ENCODE data around the gene ACTN1. TPM values are rescaled to one million over a fixed set of nuclear protein-coding genes. Genes with fewer than 3 reads are reported as not detected.

Gene ACTN1
- total RNA-seq, 3 donors from 2014 or later, result 93.7 to 607 (median 128) TPM

DNA sequence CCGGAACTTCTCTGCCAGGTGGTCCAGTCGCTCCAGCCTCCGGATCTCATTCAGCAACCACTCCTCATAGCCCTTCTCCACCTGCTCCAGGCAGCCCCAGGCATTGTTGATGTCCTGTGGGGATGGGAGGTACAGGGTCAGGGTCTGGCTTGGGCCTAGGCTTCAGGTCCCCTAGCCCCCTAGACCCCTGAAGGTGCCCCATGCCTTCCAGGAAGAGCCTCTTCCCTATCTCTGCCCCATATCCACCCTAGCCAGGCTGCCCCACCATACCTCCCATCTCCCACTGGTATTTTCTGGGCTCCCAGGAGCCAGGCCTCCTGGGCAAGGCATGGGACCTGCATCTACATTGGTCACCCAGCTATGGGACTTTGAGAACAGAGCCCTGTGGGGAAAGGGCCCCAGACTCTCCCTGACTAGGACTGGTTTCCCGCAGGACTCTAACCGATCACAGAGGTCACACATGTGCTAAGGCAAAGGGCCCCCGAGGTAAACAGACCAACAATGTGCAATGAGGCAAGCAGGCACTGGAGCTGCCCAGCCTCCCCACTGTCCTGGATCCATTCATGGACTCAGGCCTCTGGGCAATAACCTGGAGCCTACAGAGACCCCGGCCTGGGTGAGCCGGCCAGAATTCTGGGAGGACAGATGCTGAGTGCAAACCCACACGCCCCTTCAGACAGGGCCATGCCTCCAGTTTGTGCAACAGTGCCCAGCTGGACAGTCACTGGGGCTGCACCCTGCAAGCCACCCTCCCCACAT lies 88.8 kb downstream of the ACTN1 start:
- Histone ChIP-seq H3K4me3 (no peak overlapping the region), H3K9me3 (no peaks in the 10 kb centered on the region), H3K4me1 (ENCODE audit: low read depth) (no peaks in the 10 kb centered on the region), H3K36me3 (ENCODE audit: low read depth) (no peaks in the 10 kb centered on the region)
- ATAC-seq (no peak), DNase-seq (no peak)
- intact Hi-C loops (cut with DNase I, micrococcal nuclease), result no loop called here
- TF ChIP-seq, protein P1, sequence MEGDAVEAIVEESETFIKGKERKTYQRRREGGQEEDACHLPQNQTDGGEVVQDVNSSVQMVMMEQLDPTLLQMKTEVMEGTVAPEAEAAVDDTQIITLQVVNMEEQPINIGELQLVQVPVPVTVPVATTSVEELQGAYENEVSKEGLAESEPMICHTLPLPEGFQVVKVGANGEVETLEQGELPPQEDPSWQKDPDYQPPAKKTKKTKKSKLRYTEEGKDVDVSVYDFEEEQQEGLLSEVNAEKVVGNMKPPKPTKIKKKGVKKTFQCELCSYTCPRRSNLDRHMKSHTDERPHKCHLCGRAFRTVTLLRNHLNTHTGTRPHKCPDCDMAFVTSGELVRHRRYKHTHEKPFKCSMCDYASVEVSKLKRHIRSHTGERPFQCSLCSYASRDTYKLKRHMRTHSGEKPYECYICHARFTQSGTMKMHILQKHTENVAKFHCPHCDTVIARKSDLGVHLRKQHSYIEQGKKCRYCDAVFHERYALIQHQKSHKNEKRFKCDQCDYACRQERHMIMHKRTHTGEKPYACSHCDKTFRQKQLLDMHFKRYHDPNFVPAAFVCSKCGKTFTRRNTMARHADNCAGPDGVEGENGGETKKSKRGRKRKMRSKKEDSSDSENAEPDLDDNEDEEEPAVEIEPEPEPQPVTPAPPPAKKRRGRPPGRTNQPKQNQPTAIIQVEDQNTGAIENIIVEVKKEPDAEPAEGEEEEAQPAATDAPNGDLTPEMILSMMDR (IDR thresholded peaks at IDR 0.05), result no peak

DNA sequence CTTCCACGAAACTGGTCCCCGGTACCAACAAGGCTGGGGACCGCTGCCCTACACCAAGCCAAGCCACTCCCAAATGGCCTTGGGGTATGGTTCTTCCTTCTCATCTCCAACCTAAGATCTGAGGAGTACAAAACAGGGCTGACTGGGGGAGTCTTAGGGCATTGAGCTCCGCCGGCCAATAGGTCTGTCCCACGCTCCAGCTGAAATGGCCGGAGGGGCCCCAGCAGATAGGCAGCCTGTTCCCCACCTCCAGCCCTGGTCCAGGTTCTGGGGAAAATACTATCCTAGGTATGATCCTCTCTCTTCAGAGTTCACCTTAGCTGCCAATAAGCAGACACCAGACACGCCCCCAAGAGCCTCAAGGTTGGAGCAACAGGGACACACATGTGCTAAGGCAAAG lies 90.2 kb downstream of the ACTN1 start:
- no peaks in the 10 kb centered on the region for H3K4me1 ChIP-seq (ENCODE audit: low read depth)
- H3K9me3 ChIP-seq, result no peaks in the 10 kb centered on the region
- no peak overlapping the region for H3K4me3 ChIP-seq
- no peaks in the 10 kb centered on the region for H3K36me3 ChIP-seq (ENCODE audit: low read depth)
- DNase-seq (no peak), ATAC-seq (no peak)
- TF ChIP-seq, protein P1 (IDR thresholded peaks at IDR 0.05), result no peak
- intact Hi-C loops (cut with DNase I, micrococcal nuclease), result no loop called here

DNA sequence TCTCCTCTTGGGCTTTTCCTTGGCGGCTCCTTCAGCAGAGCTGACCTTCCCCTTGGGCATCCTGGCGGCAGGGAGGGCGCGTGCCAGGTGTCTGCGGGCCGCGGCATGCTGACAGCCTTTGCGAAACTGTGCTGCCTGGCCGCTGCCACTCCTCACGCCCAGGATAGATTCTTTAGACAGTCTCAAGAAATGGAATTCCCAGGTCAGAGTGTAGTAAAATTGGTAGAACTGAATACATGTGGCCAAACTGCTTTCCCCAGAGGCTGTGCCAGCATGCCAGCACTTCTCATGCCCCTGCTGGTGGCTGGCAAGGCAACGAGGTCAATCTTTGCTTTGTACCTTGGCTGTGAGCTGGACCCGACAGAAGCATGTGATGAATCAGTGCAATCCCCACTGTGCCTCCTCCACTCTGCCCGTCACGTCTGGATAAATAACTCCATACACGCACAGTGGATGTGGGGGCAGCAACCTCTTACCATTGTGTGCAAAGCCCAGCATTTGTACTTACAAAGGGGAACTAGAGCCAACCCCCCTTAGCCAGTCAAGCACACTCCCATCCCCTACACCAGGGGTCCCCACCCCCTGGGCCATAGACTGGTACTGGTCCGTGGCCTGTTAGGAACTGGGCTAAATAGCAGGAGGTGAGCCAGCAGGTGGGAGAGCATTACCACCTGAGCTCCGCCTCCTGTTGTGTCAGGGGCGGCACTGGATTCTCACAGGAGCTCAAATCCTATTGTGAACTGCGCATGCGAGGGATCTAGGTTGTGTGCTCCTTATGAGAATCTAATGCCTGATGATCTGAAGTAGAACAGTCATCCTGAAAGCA lies 90.9 kb downstream of the ACTN1 start:
- no peaks in the 10 kb centered on the region for H3K36me3 ChIP-seq (ENCODE audit: low read depth)
- H3K4me3 ChIP-seq, result no peak overlapping the region
- no peaks in the 10 kb centered on the region for H3K9me3 ChIP-seq
- DNase-seq (no peak), ATAC-seq (no peak)
- H3K4me1 ChIP-seq (ENCODE audit: low read depth), result no peaks in the 10 kb centered on the region
- TF ChIP-seq, protein P1 (IDR thresholded peaks at IDR 0.05), result no peak
- intact Hi-C loops (cut with DNase I, micrococcal nuclease), result no loop called here

DNA sequence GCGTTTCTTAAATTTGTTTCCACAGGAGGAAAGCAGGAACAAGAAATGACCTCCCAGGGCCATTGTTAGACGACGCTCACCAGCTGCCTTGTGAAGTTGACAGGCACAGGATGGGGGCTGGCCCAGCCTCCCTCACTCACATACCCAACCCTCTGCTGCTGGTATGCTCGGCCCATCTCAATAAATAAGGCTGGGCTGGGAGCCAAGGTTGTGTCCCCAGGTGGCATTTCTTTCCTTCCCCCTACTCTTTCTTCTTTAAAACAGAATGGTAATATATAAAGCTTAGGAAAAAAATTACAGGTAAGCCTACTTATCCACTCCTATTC lies 93.0 kb downstream of the ACTN1 start:
- DNase-seq (no peak), ATAC-seq (no peak)
- H3K9me3 ChIP-seq, result no peaks in the 10 kb centered on the region
- no peak overlapping the region for H3K4me3 ChIP-seq
- H3K36me3 ChIP-seq (ENCODE audit: low read depth), result no peaks in the 10 kb centered on the region
- intact Hi-C loops (cut with DNase I, micrococcal nuclease), result no loop called here
- no peaks in the 10 kb centered on the region for H3K4me1 ChIP-seq (ENCODE audit: low read depth)
- TF ChIP-seq, protein P1 (IDR thresholded peaks at IDR 0.05), result no peak

DNA sequence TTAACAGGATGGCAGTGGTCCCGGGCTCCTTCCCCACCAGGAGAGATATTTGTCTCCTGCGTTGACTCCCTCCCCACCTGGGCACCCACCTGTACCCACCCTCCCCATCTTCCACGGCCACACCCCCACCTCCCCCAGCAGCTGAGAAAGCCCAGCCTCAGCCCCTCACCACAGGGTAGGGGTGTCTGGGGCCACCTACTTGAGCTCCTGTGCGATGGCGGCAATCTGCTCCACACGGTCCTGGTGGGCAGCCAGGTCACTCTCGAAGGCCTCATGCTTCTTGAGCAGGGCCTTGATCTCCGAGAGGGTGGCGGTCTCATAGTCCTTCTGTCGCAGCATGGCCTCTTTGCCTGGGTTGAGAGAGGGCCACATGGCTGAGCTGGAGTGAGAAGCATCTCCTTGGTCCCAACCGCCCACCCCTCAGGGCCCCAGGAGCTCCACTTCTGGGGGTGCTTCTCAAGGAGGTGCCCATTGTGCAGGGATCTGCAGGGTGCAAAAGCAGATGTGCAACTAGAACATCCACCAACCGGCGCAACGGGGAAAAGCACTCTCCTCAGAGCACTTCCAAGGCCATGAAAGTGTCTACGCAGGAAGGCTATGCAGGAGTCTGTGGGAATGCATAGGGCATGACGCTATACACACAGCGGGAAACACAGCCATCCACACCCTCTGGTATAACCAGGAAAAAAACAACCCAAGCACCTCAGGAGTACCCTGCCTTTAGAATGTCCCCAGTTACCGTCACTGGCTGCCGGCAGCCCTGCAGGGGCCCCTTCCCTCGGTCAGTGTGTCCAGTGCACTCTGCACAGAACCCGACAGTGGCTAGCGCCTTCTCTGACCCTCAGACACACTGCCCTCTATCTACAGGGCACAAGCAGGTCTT lies 93.6 kb downstream of the ACTN1 start:
- intact Hi-C loops (cut with DNase I, micrococcal nuclease), result no loop called here
- TF ChIP-seq, protein P1 (IDR thresholded peaks at IDR 0.05), result no peak

More for the DNA sequence above, 93.6 kb downstream of the ACTN1 start:
- Histone ChIP-seq H3K4me3 (no peak overlapping the region), H3K9me3 (no peaks in the 10 kb centered on the region), H3K36me3 (ENCODE audit: low read depth) (no peaks in the 10 kb centered on the region), H3K4me1 (ENCODE audit: low read depth) (no peaks in the 10 kb centered on the region)
- DNase-seq (no peak), ATAC-seq (no peak)

All from mucosa of descending colon (tissue), 3 donors.